ENCODE measurements around the gene ENOX1. TPM values are rescaled to one million over a fixed set of nuclear protein-coding genes. Genes with fewer than 3 reads are reported as not detected.

Gene ENOX1
- total RNA-seq, 2 experiments from 2014 or later = not detected

GRCh38 chr13:43573802-43574514, 212.8 kb downstream of the ENOX1 start:
- ATAC-seq (ENCODE audit: low read depth) = no peak
- Mint-ChIP-seq H3K9me3 (peaks cover 9% of the 10 kb centered on the region), H3K27me3 (peaks cover 25% of the 10 kb centered on the region), H3K4me3 (no peak overlapping the region), H3K36me3 (peaks cover 2% of the 10 kb centered on the region), H3K27ac (no peak overlapping the region), H3K4me1 (peaks cover 16% of the 10 kb centered on the region)
- DNase-seq = no peak
- POLR2A ChIA-PET = no interaction called here

- POLR2A ChIA-PET = no interaction called here
- ATAC-seq (ENCODE audit: low read depth) = no peak
- Mint-ChIP-seq H3K4me3 (no peak overlapping the region), H3K27ac (no peak overlapping the region), H3K4me1 (peaks cover 16% of the 10 kb centered on the region), H3K9me3 (peaks cover 9% of the 10 kb centered on the region), H3K36me3 (peaks cover 2% of the 10 kb centered on the region), H3K27me3 (peaks cover 22% of the 10 kb centered on the region)
- DNase-seq = no peak
Measured at GRCh38 chr13:43573361-43573740, 213.4 kb downstream of the ENOX1 start.

GRCh38 chr13:43572656-43573360, 214.0 kb downstream of the ENOX1 start:
- H3K9me3 Mint-ChIP-seq = peaks cover 9% of the 10 kb centered on the region
- H3K4me1 Mint-ChIP-seq = peaks cover 16% of the 10 kb centered on the region
- peaks cover 20% of the 10 kb centered on the region for H3K27me3 Mint-ChIP-seq
- no peak overlapping the region for H3K4me3 Mint-ChIP-seq
- ATAC-seq (ENCODE audit: low read depth) = no peak
- no peak overlapping the region for H3K27ac Mint-ChIP-seq
- POLR2A ChIA-PET = no interaction called here
- no peak for DNase-seq
- peaks cover 2% of the 10 kb centered on the region for H3K36me3 Mint-ChIP-seq

- Mint-ChIP-seq H3K27ac (no peak overlapping the region), H3K27me3 (peaks cover 25% of the 10 kb centered on the region), H3K36me3 (peaks cover under 1% of the 10 kb centered on the region), H3K4me3 (no peak overlapping the region), H3K4me1 (peaks cover 14% of the 10 kb centered on the region), H3K9me3 (peaks cover 3% of the 10 kb centered on the region)
- DNase-seq = no peak
- no peak for ATAC-seq (ENCODE audit: low read depth)
- POLR2A ChIA-PET = no interaction called here
Measured at GRCh38 chr13:43569658-43570057, 217.1 kb downstream of the ENOX1 start.

- H3K9me3 Mint-ChIP-seq = no peaks in the 10 kb centered on the region
- POLR2A ChIA-PET = no interaction called here
- no peaks in the 10 kb centered on the region for H3K36me3 Mint-ChIP-seq
- H3K4me3 Mint-ChIP-seq = no peak overlapping the region
- peaks cover 23% of the 10 kb centered on the region for H3K27me3 Mint-ChIP-seq
- H3K4me1 Mint-ChIP-seq = peaks cover 1% of the 10 kb centered on the region
- no peak overlapping the region for H3K27ac Mint-ChIP-seq
- ATAC-seq (ENCODE audit: low read depth) (no peak), DNase-seq (no peak)
Measured at GRCh38 chr13:43567608-43568007, 219.2 kb downstream of the ENOX1 start.

GRCh38 chr13:43564952-43565351, 221.8 kb downstream of the ENOX1 start:
- Mint-ChIP-seq H3K36me3 (no peaks in the 10 kb centered on the region), H3K27ac (no peak overlapping the region), H3K9me3 (no peaks in the 10 kb centered on the region), H3K27me3 (peaks cover 17% of the 10 kb centered on the region), H3K4me1 (no peaks in the 10 kb centered on the region), H3K4me3 (no peak overlapping the region)
- POLR2A ChIA-PET = interaction anchor here (0.6 kb wide), 1 partner anchor 23 kb away, joined by 3 read pairs; no protein-coding TSS in a partner anchor
- DNase-seq (no peak), ATAC-seq (ENCODE audit: low read depth) (no peak)

GRCh38 chr13:43561081-43561480, 225.7 kb downstream of the ENOX1 start:
- Mint-ChIP-seq H3K36me3 (no peaks in the 10 kb centered on the region), H3K27ac (no peak overlapping the region), H3K9me3 (no peaks in the 10 kb centered on the region), H3K4me3 (no peak overlapping the region), H3K27me3 (peaks cover 12% of the 10 kb centered on the region), H3K4me1 (no peaks in the 10 kb centered on the region)
- DNase-seq (no peak), ATAC-seq (ENCODE audit: low read depth) (no peak)
- POLR2A ChIA-PET = no interaction called here

- Mint-ChIP-seq H3K27me3 (peaks cover 14% of the 10 kb centered on the region), H3K36me3 (no peaks in the 10 kb centered on the region), H3K9me3 (no peaks in the 10 kb centered on the region), H3K27ac (no peak overlapping the region), H3K4me1 (no peaks in the 10 kb centered on the region), H3K4me3 (no peak overlapping the region)
- no peak for ATAC-seq (ENCODE audit: low read depth)
- POLR2A ChIA-PET = no interaction called here
- no peak for DNase-seq
Measured at GRCh38 chr13:43558939-43559338, 227.8 kb downstream of the ENOX1 start.

- ATAC-seq (ENCODE audit: low read depth) = no peak
- H3K4me3 Mint-ChIP-seq = no peak overlapping the region
- H3K9me3 Mint-ChIP-seq = no peaks in the 10 kb centered on the region
- no peak for DNase-seq
- H3K36me3 Mint-ChIP-seq = no peaks in the 10 kb centered on the region
- peaks cover 14% of the 10 kb centered on the region for H3K27me3 Mint-ChIP-seq
- no peaks in the 10 kb centered on the region for H3K4me1 Mint-ChIP-seq
- POLR2A ChIA-PET = no interaction called here
- no peak overlapping the region for H3K27ac Mint-ChIP-seq
Measured at GRCh38 chr13:43558326-43558725, 228.4 kb downstream of the ENOX1 start.

GRCh38 chr13:43555667-43556066, 231.1 kb downstream of the ENOX1 start:
- Mint-ChIP-seq H3K27ac (no peak overlapping the region), H3K4me3 (no peak overlapping the region), H3K9me3 (no peaks in the 10 kb centered on the region), H3K4me1 (no peaks in the 10 kb centered on the region), H3K36me3 (no peaks in the 10 kb centered on the region), H3K27me3 (peaks cover 4% of the 10 kb centered on the region)
- ATAC-seq (ENCODE audit: low read depth) = no peak
- POLR2A ChIA-PET = no interaction called here
- no peak for DNase-seq

GRCh38 chr13:43551897-43552456, 234.8 kb downstream of the ENOX1 start:
- Mint-ChIP-seq H3K27ac (no peak overlapping the region), H3K27me3 (peaks cover 12% of the 10 kb centered on the region), H3K9me3 (no peaks in the 10 kb centered on the region), H3K36me3 (no peaks in the 10 kb centered on the region), H3K4me3 (no peak overlapping the region), H3K4me1 (peaks cover 3% of the 10 kb centered on the region)
- ATAC-seq (ENCODE audit: low read depth) (no peak), DNase-seq (no peak)
- POLR2A ChIA-PET = no interaction called here

GRCh38 chr13:43546816-43547215, 240.0 kb downstream of the ENOX1 start:
- ATAC-seq (ENCODE audit: low read depth) = no peak
- no peak overlapping the region for H3K4me3 Mint-ChIP-seq
- no peaks in the 10 kb centered on the region for H3K36me3 Mint-ChIP-seq
- H3K4me1 Mint-ChIP-seq = peaks cover 3% of the 10 kb centered on the region
- no peak for DNase-seq
- POLR2A ChIA-PET = no interaction called here
- peaks cover 8% of the 10 kb centered on the region for H3K27me3 Mint-ChIP-seq
- H3K9me3 Mint-ChIP-seq = no peaks in the 10 kb centered on the region
- no peak overlapping the region for H3K27ac Mint-ChIP-seq

- no peak overlapping the region for H3K4me3 Mint-ChIP-seq
- POLR2A ChIA-PET = no interaction called here
- no peak overlapping the region for H3K27ac Mint-ChIP-seq
- no peak for DNase-seq
- peaks cover 8% of the 10 kb centered on the region for H3K27me3 Mint-ChIP-seq
- ATAC-seq (ENCODE audit: low read depth) = no peak
- H3K4me1 Mint-ChIP-seq = peaks cover 3% of the 10 kb centered on the region
- no peaks in the 10 kb centered on the region for H3K9me3 Mint-ChIP-seq
- no peaks in the 10 kb centered on the region for H3K36me3 Mint-ChIP-seq
Measured at GRCh38 chr13:43546251-43546650, 240.5 kb downstream of the ENOX1 start.

GRCh38 chr13:43545317-43545874, 241.4 kb downstream of the ENOX1 start:
- Mint-ChIP-seq H3K36me3 (no peaks in the 10 kb centered on the region), H3K9me3 (no peaks in the 10 kb centered on the region), H3K4me3 (no peak overlapping the region), H3K4me1 (peaks cover 3% of the 10 kb centered on the region), H3K27ac (no peak overlapping the region), H3K27me3 (peaks cover 6% of the 10 kb centered on the region)
- POLR2A ChIA-PET = no interaction called here
- ATAC-seq (ENCODE audit: low read depth) = no peak
- no peak for DNase-seq
